Breast epithelium (tissue), 3 donors: Measurements from ENCODE around the gene ZBTB4.

Experiments used
- CTCF ChIP-seq, 3 donors: fragments of 450-650 bp; IDR thresholded peaks; one replicate each; pipeline ENCODE4 v1.5.1; 2016 to 2017; ENCODE audit warnings: antibody characterized with exemption in 3 of 3, mild to moderate bottlenecking in 3 of 3, moderate library complexity in 3 of 3
- POLR2A ChIP-seq: fragments of 450-650 bp; IDR thresholded peaks from one replicate; pipeline ENCODE4 v1.6.1; 2016; ENCODE audit warnings: antibody characterized with exemption, mild to moderate bottlenecking, moderate library complexity
- POLR2AphosphoS5 ChIP-seq, 3 donors: sonication (generic); formaldehyde crosslinking; IDR thresholded peaks; one replicate each; pipeline ENCODE4 v1.6.1; 2017; ENCODE audit warnings: antibody characterized with exemption in 3 of 3

GRCh38 chr17:7490144-7490543 lies 10.7 kb upstream of the ZBTB4 start:
- TF ChIP-seq CTCF (IDR thresholded peaks at IDR 0.05) = no peak
- TF ChIP-seq POLR2AphosphoS5 (IDR thresholded peaks at IDR 0.05) = no peak
- TF ChIP-seq POLR2A = no peak
